ENCODE measurements around the gene PGF.
"Not testable (repeated sequence)": the region's sequence is repeated elsewhere in the genome, so short reads cannot be mapped to it uniquely, and the experiment has no call there.

The PGF gene

GRCh38 chr14:74936731-74937130, 18.7 kb downstream of the PGF start:
- Mint-ChIP-seq H3K4me1 (peaks cover 55% of the 10 kb centered on the region), H3K27ac (no peak overlapping the region), H3K36me3 (peaks cover 3% of the 10 kb centered on the region)

GRCh38 chr14:74936151-74936550, 19.2 kb downstream of the PGF start:
- H3K27me3 Mint-ChIP-seq, result peaks cover 34% of the 10 kb centered on the region
- peaks cover 53% of the 10 kb centered on the region for H3K4me1 Mint-ChIP-seq
- no peak for DNase-seq
- CTCF ChIA-PET, result interaction anchor here (1.0 to 1.2 kb wide), 3 partner anchors 10 to 152 kb away, joined by 3 to 4 read pairs (median 4); no protein-coding TSS in a partner anchor
- H3K27ac Mint-ChIP-seq, result no peak overlapping the region
- no peak overlapping the region for H3K4me3 Mint-ChIP-seq
- H3K9me3 Mint-ChIP-seq, result peaks cover 11% of the 10 kb centered on the region
- H3K36me3 Mint-ChIP-seq, result no peaks in the 10 kb centered on the region

More at GRCh38 chr14:74936731-74937130, 18.7 kb downstream of the PGF start:
- DNase-seq, result no peak
- CTCF ChIA-PET, result interaction anchor here (1.0 kb wide), 1 partner anchor 76 kb away, joined by 4 read pairs; no protein-coding TSS in a partner anchor
- H3K9me3 Mint-ChIP-seq, result peaks cover 11% of the 10 kb centered on the region
- H3K4me3 Mint-ChIP-seq, result no peak overlapping the region
- H3K27me3 Mint-ChIP-seq, result peaks cover 30% of the 10 kb centered on the region

GRCh38 chr14:74935360-74935680, 20.1 kb downstream of the PGF start:
- peaks cover 11% of the 10 kb centered on the region for H3K9me3 Mint-ChIP-seq
- H3K27ac Mint-ChIP-seq, result no peak overlapping the region
- H3K36me3 Mint-ChIP-seq, result no peaks in the 10 kb centered on the region
- peaks cover 34% of the 10 kb centered on the region for H3K27me3 Mint-ChIP-seq
- no peak for DNase-seq
- CTCF ChIA-PET, result interaction anchor here (0.8 to 1.2 kb wide), 3 partner anchors 11 to 153 kb away, joined by 3 to 4 read pairs (median 3); no protein-coding TSS in a partner anchor
- H3K4me3 Mint-ChIP-seq, result no peak overlapping the region
- H3K4me1 Mint-ChIP-seq, result peaks cover 45% of the 10 kb centered on the region

GRCh38 chr14:74934476-74935359, 20.7 kb downstream of the PGF start:
- DNase-seq, result no peak
- Mint-ChIP-seq H3K4me3 (no peak overlapping the region), H3K9me3 (peaks cover 11% of the 10 kb centered on the region), H3K4me1 (peaks cover 40% of the 10 kb centered on the region), H3K27me3 (peaks cover 38% of the 10 kb centered on the region), H3K27ac (no peak overlapping the region), H3K36me3 (no peaks in the 10 kb centered on the region)
- CTCF ChIA-PET, result interaction anchor here (0.8 to 1.2 kb wide), 4 partner anchors 11 to 12 kb away, joined by 3 to 6 read pairs (median 4); no protein-coding TSS in a partner anchor

- H3K4me1 Mint-ChIP-seq, result peaks cover 41% of the 10 kb centered on the region
- no peak overlapping the region for H3K4me3 Mint-ChIP-seq
- H3K27ac Mint-ChIP-seq, result no peak overlapping the region
- peaks cover 39% of the 10 kb centered on the region for H3K27me3 Mint-ChIP-seq
- no peaks in the 10 kb centered on the region for H3K36me3 Mint-ChIP-seq
- DNase-seq, result no peak
- peaks cover 11% of the 10 kb centered on the region for H3K9me3 Mint-ChIP-seq
- CTCF ChIA-PET, result interaction anchor here (0.9 to 1.1 kb wide), 3 partner anchors 8 to 13 kb away, joined by 3 to 6 read pairs (median 4); no protein-coding TSS in a partner anchor
These were observed 21.4 kb downstream of the PGF start for GRCh38 chr14:74934041-74934440.

GRCh38 chr14:74932936-74933335, 22.5 kb downstream of the PGF start:
- H3K27ac Mint-ChIP-seq, H3K36me3 Mint-ChIP-seq, H3K4me3 Mint-ChIP-seq, DNase-seq, H3K9me3 Mint-ChIP-seq: not testable (repeated sequence)
- H3K27me3 Mint-ChIP-seq, result peaks cover 37% of the 10 kb centered on the region
- H3K4me1 Mint-ChIP-seq, result peaks cover 34% of the 10 kb centered on the region
- CTCF ChIA-PET, result interaction anchor here (1.2 kb wide), 1 partner anchor 11 kb away, joined by 4 read pairs; no protein-coding TSS in a partner anchor

GRCh38 chr14:74932401-74932901, 22.9 kb downstream of the PGF start:
- H3K4me1 Mint-ChIP-seq, result peaks cover 30% of the 10 kb centered on the region

GRCh38 chr14:74931744-74932143, 23.7 kb downstream of the PGF start:
- CTCF ChIA-PET, result interaction anchor here (0.9 to 1.4 kb wide), 2 partner anchors 14 to 157 kb away, joined by 3 to 4 read pairs; no protein-coding TSS in a partner anchor

More at GRCh38 chr14:74932401-74932901, 22.9 kb downstream of the PGF start:
- CTCF ChIA-PET, result interaction anchor here (0.9 to 1.4 kb wide), 3 partner anchors 12 to 156 kb away, joined by 3 to 4 read pairs (median 4); no protein-coding TSS in a partner anchor
- H3K27ac Mint-ChIP-seq, result no peak overlapping the region
- H3K9me3 Mint-ChIP-seq, result no peaks in the 10 kb centered on the region
- no peaks in the 10 kb centered on the region for H3K36me3 Mint-ChIP-seq
- no peak overlapping the region for H3K4me3 Mint-ChIP-seq
- no peak for DNase-seq
- H3K27me3 Mint-ChIP-seq, result peaks cover 37% of the 10 kb centered on the region

GRCh38 chr14:74929242-74929641, 26.2 kb downstream of the PGF start:
- CTCF ChIA-PET, result interaction anchor here (1.4 kb wide), 1 partner anchor 16 kb away, joined by 4 read pairs; no protein-coding TSS in a partner anchor
- H3K4me3 Mint-ChIP-seq, result no peak overlapping the region

More at GRCh38 chr14:74931744-74932143, 23.7 kb downstream of the PGF start:
- Mint-ChIP-seq H3K4me1 (peaks cover 22% of the 10 kb centered on the region), H3K27me3 (peaks cover 39% of the 10 kb centered on the region)
- not testable (repeated sequence) for H3K9me3 Mint-ChIP-seq, H3K36me3 Mint-ChIP-seq, DNase-seq, H3K4me3 Mint-ChIP-seq, H3K27ac Mint-ChIP-seq

GRCh38 chr14:74927225-74927624, 28.2 kb downstream of the PGF start:
- peaks cover 25% of the 10 kb centered on the region for H3K4me1 Mint-ChIP-seq
- no peaks in the 10 kb centered on the region for H3K9me3 Mint-ChIP-seq
- no peak for DNase-seq
- H3K36me3 Mint-ChIP-seq, result no peaks in the 10 kb centered on the region
- no peak overlapping the region for H3K4me3 Mint-ChIP-seq
- no peak overlapping the region for H3K27ac Mint-ChIP-seq
- peaks cover 44% of the 10 kb centered on the region for H3K27me3 Mint-ChIP-seq
- CTCF ChIA-PET, result interaction anchor here (1.0 kb wide), 1 partner anchor 20 kb away, joined by 3 read pairs; no protein-coding TSS in a partner anchor

More at GRCh38 chr14:74929242-74929641, 26.2 kb downstream of the PGF start:
- H3K27me3 Mint-ChIP-seq, result peaks cover 37% of the 10 kb centered on the region
- no peaks in the 10 kb centered on the region for H3K36me3 Mint-ChIP-seq
- no peaks in the 10 kb centered on the region for H3K9me3 Mint-ChIP-seq
- H3K27ac Mint-ChIP-seq, result no peak overlapping the region
- DNase-seq, result no peak
- H3K4me1 Mint-ChIP-seq, result peaks cover 20% of the 10 kb centered on the region

- peaks cover 14% of the 10 kb centered on the region for H3K4me1 Mint-ChIP-seq
- H3K9me3 Mint-ChIP-seq, result no peaks in the 10 kb centered on the region
- H3K27ac Mint-ChIP-seq, result no peak overlapping the region
- no peak overlapping the region for H3K4me3 Mint-ChIP-seq
- no peaks in the 10 kb centered on the region for H3K36me3 Mint-ChIP-seq
- H3K27me3 Mint-ChIP-seq, result peaks cover 30% of the 10 kb centered on the region
- no peak for DNase-seq
- CTCF ChIA-PET, result interaction anchor here (3.2 to 4.6 kb wide), 2 partner anchors 17 to 64 kb away, joined by 15 to 24 read pairs; no protein-coding TSS in a partner anchor
These were observed 31.3 kb downstream of the PGF start for GRCh38 chr14:74924061-74924460.

GRCh38 chr14:74922752-74923401, 32.5 kb downstream of the PGF start, which contains the start of gene RPS6KL1:
RPS6KL1 (minus strand) TSS chr14:74923260; CDS start chr14:74921541, 1,719 bp downstream.
- H3K27ac Mint-ChIP-seq, result no peak within 1 kb of the TSS
- DNase-seq, result peak; percentile 88
- CTCF ChIA-PET, result interaction anchor here (0.8 to 4.6 kb wide), 4 partner anchors 16 to 166 kb away, joined by 3 to 24 read pairs (median 10); no protein-coding TSS in a partner anchor

GRCh38 chr14:74921987-74922751, 33.2 kb downstream of the PGF start:
- no peak overlapping the region for H3K27ac Mint-ChIP-seq
- peaks cover 29% of the 10 kb centered on the region for H3K27me3 Mint-ChIP-seq
- H3K4me1 Mint-ChIP-seq, result peaks cover 13% of the 10 kb centered on the region
- DNase-seq, result no peak
- no peaks in the 10 kb centered on the region for H3K9me3 Mint-ChIP-seq
- CTCF ChIA-PET, result interaction anchor here (0.7 to 4.6 kb wide), 4 partner anchors 15 to 176 kb away, joined by 3 to 24 read pairs (median 10); no protein-coding TSS in a partner anchor
- H3K4me3 Mint-ChIP-seq, result peak overlapping the region; percentile 68
- no peaks in the 10 kb centered on the region for H3K36me3 Mint-ChIP-seq

More at GRCh38 chr14:74922752-74923401, 32.5 kb downstream of the PGF start, which contains the start of gene RPS6KL1:
- H3K36me3 Mint-ChIP-seq, result no peaks in the 10 kb centered on the region
- H3K4me3 Mint-ChIP-seq, result peak within 1 kb of the TSS; percentile 69
- no peaks in the 10 kb centered on the region for H3K9me3 Mint-ChIP-seq
- peaks cover 13% of the 10 kb centered on the region for H3K4me1 Mint-ChIP-seq
- H3K27me3 Mint-ChIP-seq, result peaks cover 29% of the 10 kb centered on the region

All from activated naive CD4-positive, alpha-beta T cell treated with anti-CD3 and anti-CD28 coated beads, Interleukin-2, amount 10 ng/mL, durations not matched to agents 7 days and 5 days (primary cell).